GM18526 (cell line): ENCODE measurements around the gene RAPGEF6.

Experiments
- POLR2A ChIP-seq: IDR thresholded peaks from 3 replicates; pipeline ENCODE4 v1.6.1; 2011; ENCODE audit not compliant: insufficient read length; ENCODE audit errors: extremely low read depth

The RAPGEF6 gene

GRCh38 chr5:131536211-131536826 lies 98.7 kb downstream of the RAPGEF6 start:
- no peak for TF ChIP-seq POLR2A

GRCh38 chr5:131534974-131535373 lies 100.1 kb downstream of the RAPGEF6 start:
- TF ChIP-seq POLR2A: no peak

DNA sequence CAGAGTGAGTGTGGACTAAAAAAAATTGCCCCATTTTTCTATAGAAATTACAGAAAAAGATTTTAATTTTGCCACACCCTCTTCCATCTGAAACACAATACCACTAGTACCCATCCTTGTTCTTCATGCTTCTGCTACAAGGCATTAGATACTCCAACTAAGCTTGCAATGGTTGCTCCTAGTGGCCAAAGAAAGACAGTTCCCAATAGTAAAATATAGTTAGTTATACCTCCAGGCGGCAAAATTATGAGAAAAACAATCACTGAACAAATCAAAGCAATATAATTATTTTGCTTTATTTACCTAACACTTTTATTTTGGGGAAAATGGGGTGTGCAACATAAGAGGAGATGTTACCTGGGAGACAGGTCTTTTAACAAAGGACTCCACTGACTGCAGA lies 101.2 kb downstream of the RAPGEF6 start:
- TF ChIP-seq POLR2A: no peak

DNA sequence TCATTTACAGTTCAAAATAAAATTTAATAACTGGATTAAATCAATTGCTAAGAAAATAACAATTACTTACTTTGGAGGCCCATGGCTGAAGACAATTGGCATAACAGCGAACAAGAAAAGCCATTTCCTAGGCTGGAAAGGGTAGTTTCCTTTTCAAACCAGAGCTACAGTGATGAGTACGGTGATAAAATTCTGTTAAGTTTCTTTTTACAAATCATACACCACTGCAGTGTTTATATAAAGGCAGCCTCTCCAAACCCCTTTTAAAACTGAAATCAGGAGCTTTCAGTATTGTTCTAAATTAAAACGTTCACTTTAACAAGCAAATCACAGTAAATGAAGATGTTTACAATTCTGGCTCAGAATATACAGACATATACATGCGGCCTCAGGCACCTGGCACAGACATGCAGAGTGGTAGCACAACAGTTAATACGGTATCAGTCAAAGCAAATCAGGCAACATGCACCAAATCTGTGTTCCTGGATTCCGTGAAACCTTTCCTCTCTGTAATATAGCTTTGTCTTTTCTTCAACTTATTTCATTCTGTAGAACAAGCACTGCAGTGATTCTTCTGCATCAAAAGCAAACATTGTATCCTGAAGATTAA lies 102.9 kb downstream of the RAPGEF6 start:
- no peak for TF ChIP-seq POLR2A

DNA sequence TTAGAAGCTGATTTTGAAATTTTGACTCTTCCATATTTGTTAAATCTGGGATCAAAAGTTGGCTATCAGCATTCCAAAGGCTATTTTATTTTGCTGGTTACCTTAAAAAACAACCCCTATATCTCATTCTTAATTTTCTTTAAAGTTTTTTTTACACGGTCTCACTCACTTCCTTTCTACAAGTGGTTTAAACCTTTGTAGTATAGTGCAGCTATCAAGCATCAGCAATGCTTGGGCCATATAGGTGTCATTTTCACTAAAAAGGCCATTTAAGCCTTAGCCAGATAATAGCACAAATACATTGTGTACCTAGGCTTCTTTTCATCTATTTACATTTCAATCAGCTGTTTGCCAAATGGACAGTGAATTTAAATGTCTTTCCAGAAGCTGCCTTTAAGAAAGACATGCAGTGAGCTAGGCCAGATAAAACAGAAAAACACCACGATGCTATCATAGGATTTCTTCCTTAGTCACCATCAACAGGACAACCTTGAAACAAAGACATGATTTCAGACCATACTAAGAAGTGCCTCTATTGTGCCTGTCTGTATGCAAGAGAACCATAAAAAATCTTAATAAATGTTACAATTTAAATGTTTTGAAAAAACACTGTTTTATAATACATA lies 104.2 kb downstream of the RAPGEF6 start:
- no peak for TF ChIP-seq POLR2A

GRCh38 chr5:131528682-131529081 lies 106.3 kb downstream of the RAPGEF6 start:
- TF ChIP-seq POLR2A: no peak

DNA sequence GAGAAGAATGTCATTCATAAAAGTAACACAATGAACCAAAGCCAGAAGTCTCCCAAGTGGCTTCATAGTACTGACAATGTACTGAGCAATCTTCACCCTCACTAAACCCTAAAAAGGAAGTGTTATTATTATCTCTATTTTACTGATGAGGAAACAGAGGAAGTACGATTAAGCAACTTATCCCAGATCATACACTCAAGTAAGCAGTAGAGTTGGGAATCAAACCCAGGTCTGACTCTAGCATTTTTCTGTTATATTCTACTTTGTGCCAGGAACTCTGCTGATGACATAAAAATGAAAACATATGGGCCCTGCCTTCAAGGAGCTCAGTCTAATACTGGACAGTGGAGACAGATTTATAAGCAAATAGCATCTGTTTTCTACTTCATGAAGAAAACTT lies 109.2 kb downstream of the RAPGEF6 start:
- TF ChIP-seq POLR2A: no peak

GRCh38 chr5:131524431-131524830 lies 110.6 kb downstream of the RAPGEF6 start:
- TF ChIP-seq POLR2A: no peak

DNA sequence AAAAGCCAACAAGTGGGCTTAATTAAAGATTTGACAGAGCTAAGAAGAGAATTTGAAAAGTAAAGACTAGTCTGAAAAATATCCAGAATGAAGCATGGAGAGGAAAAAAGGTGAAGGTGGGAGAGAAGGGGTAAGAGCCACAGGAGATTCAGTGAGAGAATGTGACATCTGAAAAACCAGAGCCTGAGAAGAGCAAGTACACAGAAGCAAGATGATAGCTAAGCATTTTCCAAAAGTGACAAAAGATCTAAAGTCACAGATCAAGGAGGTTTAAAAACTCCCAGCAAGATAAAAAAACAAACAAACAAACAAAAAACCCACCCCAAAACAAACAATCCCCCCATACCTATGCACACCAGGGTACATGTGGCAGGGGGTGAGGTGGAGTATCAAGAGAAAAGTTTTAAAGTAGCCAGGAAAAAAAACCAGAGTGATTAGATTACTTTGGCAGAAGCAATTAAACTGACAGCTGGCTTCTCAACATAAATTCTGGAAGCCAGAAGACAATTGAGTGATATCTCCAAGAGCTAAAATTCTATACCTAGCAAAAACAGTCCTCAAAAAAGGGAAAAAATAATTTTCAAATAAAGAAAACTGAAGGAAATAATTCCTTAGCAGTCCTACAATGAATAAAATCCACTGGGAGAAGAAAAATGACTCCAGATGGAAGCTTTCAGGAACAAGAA lies 111.4 kb downstream of the RAPGEF6 start:
- TF ChIP-seq POLR2A: no peak

- TF ChIP-seq POLR2A: no peak
Measured at GRCh38 chr5:131521252-131521651, 113.8 kb downstream of the RAPGEF6 start.

DNA sequence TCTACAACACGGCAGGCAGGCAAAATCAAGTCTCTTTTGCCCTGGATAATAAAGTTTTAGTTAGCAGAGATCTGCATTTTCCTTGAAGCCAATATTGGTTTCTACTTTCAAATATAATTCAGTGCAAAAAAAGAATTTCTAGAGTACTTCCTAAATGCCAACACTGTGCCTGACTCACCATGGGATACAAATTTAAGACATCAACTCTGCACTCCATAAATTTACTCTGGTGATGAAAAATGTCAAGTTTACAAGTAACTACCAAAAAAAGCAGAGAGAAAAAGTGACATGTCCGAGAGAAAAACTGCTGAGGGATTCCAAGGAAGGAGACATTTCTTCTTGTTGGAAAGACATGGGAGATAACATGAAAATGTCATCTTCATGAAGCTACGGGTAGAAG lies 119.7 kb downstream of the RAPGEF6 start:
- no peak for TF ChIP-seq POLR2A

- TF ChIP-seq POLR2A: no peak
Measured at GRCh38 chr5:131514316-131515283, 120.4 kb downstream of the RAPGEF6 start.

GRCh38 chr5:131513780-131514179 lies 121.2 kb downstream of the RAPGEF6 start:
- no peak for TF ChIP-seq POLR2A

DNA sequence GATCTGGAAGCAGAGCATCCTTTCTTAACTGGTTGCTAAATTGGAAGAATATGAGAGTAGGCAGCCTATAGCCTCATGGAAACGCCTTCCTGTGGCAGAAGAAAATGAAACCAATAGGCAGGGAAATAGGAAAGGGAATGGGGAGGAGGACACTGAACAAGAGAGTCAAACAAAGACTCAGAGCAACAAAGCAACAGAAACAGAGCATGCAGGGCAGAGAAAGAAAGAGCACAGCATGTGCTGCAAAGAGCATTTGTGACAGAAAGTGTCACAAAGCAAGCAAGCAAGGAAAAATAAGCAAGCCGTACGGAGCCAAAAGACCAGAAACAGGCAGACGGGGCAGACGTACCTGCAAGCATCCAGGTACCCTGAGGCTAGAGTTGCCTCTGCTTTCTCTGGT lies 123.1 kb downstream of the RAPGEF6 start:
- no peak for TF ChIP-seq POLR2A

DNA sequence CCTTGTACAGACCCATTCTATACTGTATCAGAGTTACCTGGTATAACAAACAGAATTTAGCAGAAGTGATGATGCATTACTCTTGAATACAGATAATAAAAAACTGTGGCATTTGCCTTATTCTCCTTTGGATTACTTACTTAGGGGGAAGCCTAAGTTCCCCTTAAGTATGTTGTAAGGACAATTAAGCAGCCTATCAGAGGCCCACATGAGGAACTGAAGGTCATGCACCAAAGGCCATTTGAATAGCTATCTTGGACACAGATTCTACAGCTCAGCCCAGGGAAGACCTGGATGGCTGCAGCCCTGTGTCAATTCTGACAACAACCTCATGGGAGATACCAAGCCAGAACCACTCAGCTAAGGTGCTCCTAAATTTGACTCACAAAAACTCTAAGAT lies 125.2 kb downstream of the RAPGEF6 start:
- TF ChIP-seq POLR2A: no peak
